ENCODE results near the gene COMMD6.

COMMD6 gene

GRCh38 chr13:75511051-75511625, 26.5 kb downstream of the COMMD6 start:
- H3K4me3 ChIP-seq (ENCODE audit: low read length), result no peak overlapping the region
- no peak for TF ChIP-seq CTCF (IDR thresholded peaks at IDR 0.05; ENCODE audit: insufficient read depth, low read depth, low read length, missing control alignments)
- no peak for DNase-seq (ENCODE audit: low read depth)

- no peak for DNase-seq (ENCODE audit: low read depth)
- no peak for TF ChIP-seq CTCF (IDR thresholded peaks at IDR 0.05; ENCODE audit: insufficient read depth, low read depth, low read length, missing control alignments)
Measured at GRCh38 chr13:75508002-75508548, 29.6 kb downstream of the COMMD6 start.

GRCh38 chr13:75507027-75508001, 30.3 kb downstream of the COMMD6 start:
- no peak for TF ChIP-seq CTCF (IDR thresholded peaks at IDR 0.05; ENCODE audit: insufficient read depth, low read depth, low read length, missing control alignments)
- peak; percentile 30 for DNase-seq (ENCODE audit: low read depth)
- H3K4me3 ChIP-seq (ENCODE audit: low read length), result no peak overlapping the region

More at GRCh38 chr13:75508002-75508548, 29.6 kb downstream of the COMMD6 start:
- H3K4me3 ChIP-seq (ENCODE audit: low read length), result no peak overlapping the region

- H3K4me3 ChIP-seq (ENCODE audit: low read length), result no peak overlapping the region
- no peak for TF ChIP-seq CTCF (IDR thresholded peaks at IDR 0.05; ENCODE audit: insufficient read depth, low read depth, low read length, missing control alignments)
- DNase-seq (ENCODE audit: low read depth), result no peak
Measured at GRCh38 chr13:75506018-75506417, 31.6 kb downstream of the COMMD6 start.

GRCh38 chr13:75505327-75505726, 32.3 kb downstream of the COMMD6 start:
- no peak for TF ChIP-seq CTCF (IDR thresholded peaks at IDR 0.05; ENCODE audit: insufficient read depth, low read depth, low read length, missing control alignments)
- DNase-seq (ENCODE audit: low read depth), result no peak
- H3K4me3 ChIP-seq (ENCODE audit: low read length), result no peak overlapping the region

GRCh38 chr13:75495938-75496337, 41.7 kb downstream of the COMMD6 start:
- TF ChIP-seq CTCF (IDR thresholded peaks at IDR 0.05; ENCODE audit: insufficient read depth, low read depth, low read length, missing control alignments), result no peak
- no peak overlapping the region for H3K4me3 ChIP-seq (ENCODE audit: low read length)
- no peak for DNase-seq (ENCODE audit: low read depth)

Measured in epithelial cell of esophagus (primary cell).